ENCODE data around the gene RNF214.
A peak's percentile ranks its signal among the peaks of the same experiment; 100 is the strongest.
"Not testable (repeated sequence)": the region's sequence is repeated elsewhere in the genome, so short reads cannot be mapped to it uniquely, and the experiment has no call there.

Gene RNF214

GRCh38 chr11:117269856-117270255 is 37.4 kb downstream of the RNF214 start:
- H3K9me3 Mint-ChIP-seq, result no peaks in the 10 kb centered on the region
- no peaks in the 10 kb centered on the region for H3K4me1 Mint-ChIP-seq (ENCODE audit: low read depth)
- no peak overlapping the region for H3K27ac Mint-ChIP-seq
- H3K27me3 Mint-ChIP-seq, result no peaks in the 10 kb centered on the region
- no peak overlapping the region for H3K4me3 Mint-ChIP-seq
- H3K36me3 Mint-ChIP-seq (ENCODE audit: low read depth), result peaks cover 49% of the 10 kb centered on the region

GRCh38 chr11:117271208-117271607 is 38.7 kb downstream of the RNF214 start:
- H3K9me3 Mint-ChIP-seq, result no peaks in the 10 kb centered on the region
- H3K27me3 Mint-ChIP-seq, result no peaks in the 10 kb centered on the region
- no peak overlapping the region for H3K4me3 Mint-ChIP-seq
- peaks cover 54% of the 10 kb centered on the region for H3K36me3 Mint-ChIP-seq (ENCODE audit: low read depth)
- H3K27ac Mint-ChIP-seq, result no peak overlapping the region
- H3K4me1 Mint-ChIP-seq (ENCODE audit: low read depth), result peaks cover 7% of the 10 kb centered on the region

- H3K27ac Mint-ChIP-seq, result not testable (repeated sequence)
Observed at GRCh38 chr11:117272175-117272574, 39.7 kb downstream of the RNF214 start.

GRCh38 chr11:117273550-117274289 is 41.2 kb downstream of the RNF214 start:
- Mint-ChIP-seq H3K36me3 (ENCODE audit: low read depth) (peaks cover 43% of the 10 kb centered on the region), H3K27me3 (no peaks in the 10 kb centered on the region), H3K9me3 (no peaks in the 10 kb centered on the region), H3K27ac (no peak overlapping the region), H3K4me3 (no peak overlapping the region), H3K4me1 (ENCODE audit: low read depth) (peaks cover 7% of the 10 kb centered on the region)

More at GRCh38 chr11:117272175-117272574, 39.7 kb downstream of the RNF214 start:
- not testable (repeated sequence) for H3K9me3 Mint-ChIP-seq; H3K4me1 Mint-ChIP-seq (ENCODE audit: low read depth); H3K4me3 Mint-ChIP-seq; H3K27me3 Mint-ChIP-seq
- H3K36me3 Mint-ChIP-seq (ENCODE audit: low read depth), result peaks cover 45% of the 10 kb centered on the region

GRCh38 chr11:117278347-117278746 is 45.9 kb downstream of the RNF214 start:
- no peaks in the 10 kb centered on the region for H3K9me3 Mint-ChIP-seq
- peaks cover 17% of the 10 kb centered on the region for H3K4me1 Mint-ChIP-seq (ENCODE audit: low read depth)
- peaks cover 48% of the 10 kb centered on the region for H3K36me3 Mint-ChIP-seq (ENCODE audit: low read depth)
- H3K27ac Mint-ChIP-seq, result no peak overlapping the region
- no peak overlapping the region for H3K4me3 Mint-ChIP-seq
- H3K27me3 Mint-ChIP-seq, result no peaks in the 10 kb centered on the region

- Mint-ChIP-seq H3K36me3 (ENCODE audit: low read depth) (peaks cover 41% of the 10 kb centered on the region), H3K27ac (peak overlapping the region; percentile 19), H3K4me1 (ENCODE audit: low read depth) (peaks cover 17% of the 10 kb centered on the region), H3K4me3 (no peak overlapping the region), H3K9me3 (no peaks in the 10 kb centered on the region), H3K27me3 (no peaks in the 10 kb centered on the region)
Observed at GRCh38 chr11:117279711-117280376, 47.4 kb downstream of the RNF214 start.

- no peak overlapping the region for H3K27ac Mint-ChIP-seq
- H3K9me3 Mint-ChIP-seq, result no peaks in the 10 kb centered on the region
- peaks cover 36% of the 10 kb centered on the region for H3K36me3 Mint-ChIP-seq (ENCODE audit: low read depth)
- H3K4me3 Mint-ChIP-seq, result no peak overlapping the region
- peaks cover 9% of the 10 kb centered on the region for H3K4me1 Mint-ChIP-seq (ENCODE audit: low read depth)
- no peaks in the 10 kb centered on the region for H3K27me3 Mint-ChIP-seq
Observed at GRCh38 chr11:117281159-117281558, 48.7 kb downstream of the RNF214 start.

GRCh38 chr11:117281869-117282268 is 49.4 kb downstream of the RNF214 start:
- Mint-ChIP-seq H3K4me3 (no peak overlapping the region), H3K9me3 (no peaks in the 10 kb centered on the region), H3K27me3 (no peaks in the 10 kb centered on the region), H3K4me1 (ENCODE audit: low read depth) (peaks cover 9% of the 10 kb centered on the region), H3K27ac (no peak overlapping the region), H3K36me3 (ENCODE audit: low read depth) (peaks cover 42% of the 10 kb centered on the region)

- Mint-ChIP-seq H3K4me1 (ENCODE audit: low read depth) (peaks cover 9% of the 10 kb centered on the region), H3K4me3 (no peak overlapping the region), H3K27me3 (no peaks in the 10 kb centered on the region), H3K9me3 (no peaks in the 10 kb centered on the region), H3K36me3 (ENCODE audit: low read depth) (peaks cover 42% of the 10 kb centered on the region), H3K27ac (no peak overlapping the region)
Observed at GRCh38 chr11:117282956-117283355, 50.5 kb downstream of the RNF214 start.

GRCh38 chr11:117284053-117284452 is 51.6 kb downstream of the RNF214 start:
- H3K27ac Mint-ChIP-seq, result no peak overlapping the region
- H3K4me1 Mint-ChIP-seq (ENCODE audit: low read depth), result peaks cover 9% of the 10 kb centered on the region
- no peaks in the 10 kb centered on the region for H3K9me3 Mint-ChIP-seq
- H3K36me3 Mint-ChIP-seq (ENCODE audit: low read depth), result peaks cover 50% of the 10 kb centered on the region
- no peak overlapping the region for H3K4me3 Mint-ChIP-seq
- no peaks in the 10 kb centered on the region for H3K27me3 Mint-ChIP-seq

- Mint-ChIP-seq H3K27me3 (no peaks in the 10 kb centered on the region), H3K4me1 (ENCODE audit: low read depth) (no peaks in the 10 kb centered on the region), H3K9me3 (no peaks in the 10 kb centered on the region), H3K4me3 (no peak overlapping the region), H3K27ac (no peak overlapping the region), H3K36me3 (ENCODE audit: low read depth) (peaks cover 44% of the 10 kb centered on the region)
Observed at GRCh38 chr11:117286588-117286987, 54.1 kb downstream of the RNF214 start.

GRCh38 chr11:117287668-117288067 is 55.2 kb downstream of the RNF214 start:
- H3K27me3 Mint-ChIP-seq, result no peaks in the 10 kb centered on the region
- no peaks in the 10 kb centered on the region for H3K9me3 Mint-ChIP-seq
- peaks cover 33% of the 10 kb centered on the region for H3K36me3 Mint-ChIP-seq (ENCODE audit: low read depth)
- H3K27ac Mint-ChIP-seq, result no peak overlapping the region
- no peak overlapping the region for H3K4me3 Mint-ChIP-seq
- H3K4me1 Mint-ChIP-seq (ENCODE audit: low read depth), result no peaks in the 10 kb centered on the region

GRCh38 chr11:117289795-117290194 is 57.3 kb downstream of the RNF214 start:
- Mint-ChIP-seq H3K9me3 (no peaks in the 10 kb centered on the region), H3K27ac (no peak overlapping the region), H3K4me3 (no peak overlapping the region), H3K4me1 (ENCODE audit: low read depth) (no peaks in the 10 kb centered on the region), H3K36me3 (ENCODE audit: low read depth) (peaks cover 32% of the 10 kb centered on the region), H3K27me3 (no peaks in the 10 kb centered on the region)

GRCh38 chr11:117290809-117291396 is 58.4 kb downstream of the RNF214 start, which contains the start of gene BACE1-AS:
BACE1-AS (plus strand) TSS chr11:117291346.
- no peaks in the 10 kb centered on the region for H3K9me3 Mint-ChIP-seq

GRCh38 chr11:117292616-117293015 is 60.1 kb downstream of the RNF214 start:
- Mint-ChIP-seq H3K9me3 (no peaks in the 10 kb centered on the region), H3K27ac (no peak overlapping the region), H3K36me3 (ENCODE audit: low read depth) (peaks cover 19% of the 10 kb centered on the region), H3K4me1 (ENCODE audit: low read depth) (no peaks in the 10 kb centered on the region), H3K4me3 (no peak overlapping the region), H3K27me3 (no peaks in the 10 kb centered on the region)

More at GRCh38 chr11:117290809-117291396, 58.4 kb downstream of the RNF214 start, which contains the start of gene BACE1-AS:
- Mint-ChIP-seq H3K27ac (no peak within 1 kb of the TSS), H3K36me3 (ENCODE audit: low read depth) (peaks cover 27% of the 10 kb centered on the region), H3K27me3 (no peaks in the 10 kb centered on the region), H3K4me3 (no peak within 1 kb of the TSS), H3K4me1 (ENCODE audit: low read depth) (no peaks in the 10 kb centered on the region)
